SKM-1 (cell line): ENCODE data around the gene AP5B1.
A peak's percentile ranks its signal among the peaks of the same experiment; 100 is the strongest.

ENCODE experiments used
- DNase-seq: peaks from one replicate; lab custom pipeline; 2025; ENCODE audit not compliant: unreplicated experiment; lab: John Stamatoyannopoulos, UW

AP5B1 gene

GRCh38 chr11:65786008-65786785 lies 5.4 kb upstream of the AP5B1 start:
- DNase-seq, result no peak

GRCh38 chr11:65785319-65786007 lies 4.7 kb upstream of the AP5B1 start:
- DNase-seq, result no peak

- DNase-seq, result no peak
Observed at GRCh38 chr11:65782816-65783228, 2.0 kb upstream of the AP5B1 start.

- DNase-seq, result no peak
Observed at GRCh38 chr11:65781962-65782815, 1.4 kb upstream of the AP5B1 start.

- no peak for DNase-seq
Observed at GRCh38 chr11:65781152-65781961, 581 bp upstream of the AP5B1 start.

- DNase-seq, result peak; percentile 76
Observed at GRCh38 chr11:65779919-65780769, 632 bp downstream of the AP5B1 start.

- DNase-seq, result no peak
Observed at GRCh38 chr11:65779669-65779918, 1.2 kb downstream of the AP5B1 start.

- no peak for DNase-seq
Observed at GRCh38 chr11:65778901-65779668, 1.7 kb downstream of the AP5B1 start.

- DNase-seq, result no peak
Observed at GRCh38 chr11:65778431-65778900, 2.3 kb downstream of the AP5B1 start.

GRCh38 chr11:65777821-65778361 lies 2.9 kb downstream of the AP5B1 start:
- DNase-seq, result no peak

GRCh38 chr11:65777241-65777640 lies 3.5 kb downstream of the AP5B1 start:
- no peak for DNase-seq

GRCh38 chr11:65776710-65777141 lies 4.0 kb downstream of the AP5B1 start:
- no peak for DNase-seq

GRCh38 chr11:65776196-65776595 lies 4.6 kb downstream of the AP5B1 start:
- peak; percentile 97 for DNase-seq

GRCh38 chr11:65774525-65775306 lies 6.1 kb downstream of the AP5B1 start:
- DNase-seq, result no peak

- DNase-seq, result no peak
Observed at GRCh38 chr11:65773784-65774411, 6.9 kb downstream of the AP5B1 start.

- DNase-seq, result no peak
Observed at GRCh38 chr11:65771589-65772112, 9.1 kb downstream of the AP5B1 start.

- DNase-seq, result no peak
Observed at GRCh38 chr11:65770951-65771567, 9.7 kb downstream of the AP5B1 start.
